Activated T-cell treated with anti-CD3 and anti-CD28 coated beads, Interleukin-2, amount 50 U/mL, for 4 hours (primary cell): ENCODE results near the gene S100B. TPM values are rescaled to one million over a fixed set of nuclear protein-coding genes. Genes with fewer than 3 reads are reported as not detected.
"Not testable (repeated sequence)": the region's sequence is repeated elsewhere in the genome, so short reads cannot be mapped to it uniquely, and the experiment has no call there.

ENCODE experiments used
- ATAC-seq, 2 donors: fragments of 200-7000 bp; cut with Tn5 transposase; one replicate each; pipeline ENCODE4 v1.10.0; 2021
- DNase-seq: peaks from one replicate; pipeline ENCODE4 v3.0.0-alpha.2; 2020
- H3K27me3 Mint-ChIP-seq: one replicate; pipeline ENCODE4 v1.8.0; 2021; ENCODE audit warnings: low read depth, mixed read lengths
- H3K36me3 Mint-ChIP-seq: one replicate; pipeline ENCODE4 v1.8.0; 2022; ENCODE audit warnings: mixed read lengths; ENCODE audit not compliant: insufficient read depth
- H3K4me1 Mint-ChIP-seq: one replicate; pipeline ENCODE4 v1.8.0; 2021; ENCODE audit warnings: low read depth, mixed read lengths
- H3K4me3 Mint-ChIP-seq: one replicate; pipeline ENCODE4 v1.8.0; 2021; ENCODE audit warnings: mild to moderate bottlenecking, moderate library complexity, mixed read lengths
- H3K9me3 Mint-ChIP-seq: one replicate; pipeline ENCODE4 v1.8.0; 2021; ENCODE audit warnings: mixed read lengths
- total RNA-seq, 3 donors: library from RNA; stranded (reverse); gene quantifications; one replicate each; pipeline ENCODE4 v1.2.1, GENCODE V29; 2021

S100B gene
- total RNA-seq, 3 donors from 2014 or later, result 0.53 to 0.55 TPM; not detected in 1

DNA sequence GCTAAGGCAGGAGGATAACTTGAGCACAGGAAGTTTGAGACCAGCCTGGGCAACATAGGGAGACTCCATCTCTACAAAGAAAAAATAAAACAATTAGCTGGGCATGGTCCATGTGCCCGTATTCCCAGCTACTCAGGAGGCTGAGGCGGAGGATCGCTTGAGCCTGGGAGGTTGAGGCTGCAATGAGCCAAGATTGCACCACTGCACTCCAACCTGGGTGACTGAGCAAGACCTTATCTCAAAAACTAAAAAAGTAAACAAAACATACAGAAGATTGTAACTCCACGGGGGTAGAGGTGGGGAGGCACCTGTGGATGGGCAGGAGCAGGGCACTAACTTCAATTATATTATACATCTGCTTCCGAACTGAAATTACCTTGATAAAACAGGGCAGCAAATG is 4.6 kb downstream of the S100B start:
- no peaks in the 10 kb centered on the region for H3K27me3 Mint-ChIP-seq
- no peaks in the 10 kb centered on the region for H3K9me3 Mint-ChIP-seq
- no peaks in the 10 kb centered on the region for H3K36me3 Mint-ChIP-seq
- no peak for DNase-seq
- no peak for ATAC-seq
- H3K4me3 Mint-ChIP-seq, result no peak overlapping the region
- peaks cover 12% of the 10 kb centered on the region for H3K4me1 Mint-ChIP-seq

DNA sequence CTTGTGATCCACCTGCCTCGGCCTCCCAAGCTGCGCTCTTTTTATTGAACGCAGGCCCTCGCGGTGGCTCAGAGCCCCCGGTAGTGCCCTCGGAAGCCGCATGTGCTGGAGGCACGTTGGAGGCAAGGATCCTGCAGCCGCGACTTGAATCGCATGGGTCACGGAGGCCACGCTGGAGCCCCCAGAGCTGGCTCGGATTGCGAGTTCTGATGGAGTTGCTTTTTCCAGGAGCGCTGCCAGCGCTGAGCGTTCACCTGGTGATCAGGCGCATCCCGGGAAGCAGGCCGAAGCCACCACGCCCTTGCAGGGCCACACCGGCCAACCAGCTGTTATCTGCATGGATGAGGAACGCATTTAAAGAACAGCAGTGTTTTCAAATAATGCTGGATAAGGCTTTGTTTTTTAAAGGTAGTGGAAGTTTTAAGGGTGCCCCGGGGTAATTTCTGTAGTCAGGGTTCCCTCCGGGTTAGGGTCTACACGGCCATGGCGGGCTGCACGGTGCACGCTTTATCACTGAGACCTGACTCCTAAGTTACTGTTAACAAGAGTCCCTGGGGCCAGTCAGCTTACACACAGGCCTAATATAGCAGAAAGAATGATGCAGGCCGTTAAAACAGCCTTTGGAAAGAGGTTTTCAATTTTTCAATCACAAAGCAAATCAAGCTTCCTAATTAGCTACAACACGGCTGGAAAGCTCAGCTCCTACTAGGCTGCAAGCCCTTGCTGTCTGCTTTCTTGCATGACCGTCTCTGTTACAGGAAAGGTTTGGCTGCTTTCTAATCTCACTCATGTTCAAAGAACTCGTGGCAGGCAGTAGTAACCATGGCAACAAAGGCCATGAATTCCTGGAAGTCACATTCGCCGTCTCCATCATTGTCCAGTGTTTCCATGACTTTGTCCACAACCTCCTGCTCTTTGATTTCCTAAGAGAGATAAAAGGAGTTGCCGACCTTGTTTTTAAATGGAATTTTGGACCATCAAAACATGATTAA is 6.0 kb downstream of the S100B start:
- no peak overlapping the region for H3K4me3 Mint-ChIP-seq
- no peak for ATAC-seq
- peaks cover under 1% of the 10 kb centered on the region for H3K9me3 Mint-ChIP-seq
- H3K36me3 Mint-ChIP-seq, result no peaks in the 10 kb centered on the region
- no peaks in the 10 kb centered on the region for H3K27me3 Mint-ChIP-seq
- no peak for DNase-seq
- peaks cover 5% of the 10 kb centered on the region for H3K4me1 Mint-ChIP-seq

DNA sequence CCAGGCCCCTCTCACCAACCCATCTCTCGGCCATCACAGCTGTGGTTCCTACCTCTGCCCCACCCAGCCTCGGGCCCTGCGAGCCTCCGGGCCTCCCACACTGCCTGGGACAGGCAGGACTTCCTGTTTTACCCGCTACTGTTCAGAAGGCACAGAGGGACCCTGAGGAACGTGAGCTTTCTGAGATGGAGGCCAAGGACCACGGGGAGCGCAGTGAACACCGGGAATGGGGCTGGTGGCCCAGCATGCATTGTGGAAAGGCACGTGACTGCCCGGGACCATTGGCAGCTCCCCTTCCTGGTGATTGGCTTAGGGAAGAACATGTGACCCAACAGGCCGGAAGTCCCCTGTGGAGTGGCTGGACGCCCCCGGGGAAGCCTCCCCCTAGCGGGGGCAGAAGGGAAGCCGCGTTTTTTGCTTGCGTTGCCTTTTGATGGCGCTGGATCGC is 7.0 kb downstream of the S100B start:
- no peak for DNase-seq
- H3K27me3 Mint-ChIP-seq, result no peaks in the 10 kb centered on the region
- ATAC-seq, result no peak
- peaks cover 5% of the 10 kb centered on the region for H3K4me1 Mint-ChIP-seq
- H3K36me3 Mint-ChIP-seq, result peaks cover 1% of the 10 kb centered on the region
- H3K4me3 Mint-ChIP-seq, result no peak overlapping the region
- H3K9me3 Mint-ChIP-seq, result peaks cover 9% of the 10 kb centered on the region

DNA sequence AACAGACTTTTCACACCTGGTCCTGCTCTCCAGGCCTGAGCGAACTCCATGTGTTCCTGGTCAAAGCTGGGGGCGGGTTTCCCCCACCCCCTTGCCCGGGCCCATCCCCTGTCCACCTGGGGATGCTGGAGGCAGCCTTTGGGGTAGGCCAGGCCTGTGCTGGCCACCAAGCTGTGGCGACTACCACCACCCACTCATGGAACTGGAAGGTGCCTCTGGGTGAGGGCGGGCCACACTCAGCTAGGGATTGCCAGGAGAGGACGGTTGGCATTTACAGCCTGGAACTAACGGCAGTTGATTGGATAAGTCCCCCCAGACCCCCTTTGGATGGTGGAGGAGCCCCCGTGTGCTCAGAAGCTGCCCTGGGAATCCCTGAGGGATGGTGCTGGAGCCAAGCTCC is 7.9 kb downstream of the S100B start:
- ATAC-seq (no peak), DNase-seq (no peak)
- Mint-ChIP-seq H3K27me3 (no peaks in the 10 kb centered on the region), H3K4me1 (peaks cover 5% of the 10 kb centered on the region), H3K9me3 (peaks cover 10% of the 10 kb centered on the region), H3K36me3 (peaks cover 1% of the 10 kb centered on the region), H3K4me3 (no peak overlapping the region)

DNA sequence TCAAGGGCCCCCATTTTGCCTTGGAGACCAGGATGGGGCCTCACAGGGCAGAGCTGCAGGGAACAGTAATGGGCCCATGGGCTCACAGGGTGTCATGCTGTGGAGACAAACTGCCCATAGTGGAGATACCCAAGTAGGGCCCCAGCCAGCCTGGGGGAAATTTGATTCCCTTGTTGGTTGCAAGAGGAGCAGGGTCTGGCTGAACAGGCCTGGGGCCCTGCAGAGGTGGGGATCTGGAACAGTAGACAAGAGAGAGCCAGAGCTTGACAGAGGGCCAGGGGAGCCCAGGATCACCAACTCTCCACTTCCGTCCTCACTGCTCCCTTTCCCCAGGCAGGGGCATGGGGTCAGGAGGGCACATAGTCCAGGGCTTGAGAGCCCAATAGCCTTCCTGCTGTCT is 8.7 kb downstream of the S100B start:
- Mint-ChIP-seq H3K4me1 (peaks cover 5% of the 10 kb centered on the region), H3K9me3 (peaks cover 17% of the 10 kb centered on the region), H3K4me3 (no peak overlapping the region), H3K27me3 (no peaks in the 10 kb centered on the region), H3K36me3 (peaks cover 1% of the 10 kb centered on the region)
- no peak for DNase-seq
- ATAC-seq, result no peak

DNA sequence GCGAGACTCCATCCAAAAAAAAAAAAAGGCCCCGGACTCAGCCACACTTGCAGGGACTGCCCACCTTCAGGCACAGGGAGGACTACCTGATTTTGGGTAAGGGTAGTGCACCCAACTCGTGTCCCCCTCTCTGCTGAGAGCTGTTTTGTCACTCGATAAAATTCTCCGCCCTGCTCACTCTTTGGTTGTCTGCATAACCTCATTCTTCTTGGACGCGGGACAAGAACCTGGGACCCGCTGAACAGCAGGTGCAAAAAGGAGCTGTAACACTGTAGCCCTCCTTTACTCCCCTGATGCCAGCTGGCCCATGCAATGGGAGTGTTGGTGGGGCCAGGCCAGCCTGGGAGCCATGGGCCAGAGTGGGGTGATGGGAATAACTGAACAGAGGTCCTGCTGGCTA is 10.6 kb downstream of the S100B start:
- peaks cover 36% of the 10 kb centered on the region for H3K9me3 Mint-ChIP-seq
- H3K27me3 Mint-ChIP-seq, result no peaks in the 10 kb centered on the region
- peaks cover 1% of the 10 kb centered on the region for H3K36me3 Mint-ChIP-seq
- DNase-seq (no peak), ATAC-seq (no peak)
- no peak overlapping the region for H3K4me3 Mint-ChIP-seq
- H3K4me1 Mint-ChIP-seq, result peaks cover 2% of the 10 kb centered on the region

DNA sequence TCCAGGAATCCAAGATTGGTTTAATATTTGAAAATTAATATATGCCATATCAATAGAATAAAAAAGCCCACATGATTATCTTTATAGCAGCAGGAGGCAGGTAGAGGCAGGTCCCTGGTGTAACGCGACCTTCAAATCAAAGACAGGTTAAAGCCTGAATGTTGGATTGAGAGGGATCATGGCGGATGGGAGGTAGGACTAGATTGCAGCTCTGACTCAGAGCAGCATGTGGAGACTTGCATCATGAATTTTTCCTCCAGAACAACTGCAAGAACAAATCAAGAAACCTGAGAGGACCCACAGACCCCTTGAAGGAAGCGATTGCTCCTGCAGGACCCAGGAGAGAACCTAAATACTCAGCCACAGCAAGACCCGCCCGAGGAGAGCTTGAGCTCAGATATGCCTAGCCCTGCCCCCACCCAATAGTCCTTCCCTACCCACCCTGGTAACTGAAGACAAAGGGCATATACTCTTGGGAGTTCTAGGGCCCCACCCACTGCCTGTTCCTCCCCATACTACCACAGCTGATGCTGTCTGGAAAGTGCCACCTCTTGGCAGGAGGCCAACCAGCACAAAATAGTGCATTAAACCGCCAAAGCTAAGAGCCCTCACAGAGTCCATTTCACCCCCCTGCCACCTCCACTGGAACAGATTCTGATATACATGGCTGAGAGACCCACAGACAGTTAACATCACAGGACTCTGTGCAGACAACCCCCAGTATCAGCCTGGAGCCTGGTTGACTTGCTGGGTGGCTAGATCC is 19.5 kb downstream of the S100B start:
- H3K4me1 Mint-ChIP-seq, result peaks cover 13% of the 10 kb centered on the region
- H3K36me3 Mint-ChIP-seq, result peaks cover 16% of the 10 kb centered on the region
- ATAC-seq (no peak), DNase-seq (no peak)
- peaks cover 49% of the 10 kb centered on the region for H3K9me3 Mint-ChIP-seq
- no peak overlapping the region for H3K4me3 Mint-ChIP-seq
- H3K27me3 Mint-ChIP-seq, result no peaks in the 10 kb centered on the region

DNA sequence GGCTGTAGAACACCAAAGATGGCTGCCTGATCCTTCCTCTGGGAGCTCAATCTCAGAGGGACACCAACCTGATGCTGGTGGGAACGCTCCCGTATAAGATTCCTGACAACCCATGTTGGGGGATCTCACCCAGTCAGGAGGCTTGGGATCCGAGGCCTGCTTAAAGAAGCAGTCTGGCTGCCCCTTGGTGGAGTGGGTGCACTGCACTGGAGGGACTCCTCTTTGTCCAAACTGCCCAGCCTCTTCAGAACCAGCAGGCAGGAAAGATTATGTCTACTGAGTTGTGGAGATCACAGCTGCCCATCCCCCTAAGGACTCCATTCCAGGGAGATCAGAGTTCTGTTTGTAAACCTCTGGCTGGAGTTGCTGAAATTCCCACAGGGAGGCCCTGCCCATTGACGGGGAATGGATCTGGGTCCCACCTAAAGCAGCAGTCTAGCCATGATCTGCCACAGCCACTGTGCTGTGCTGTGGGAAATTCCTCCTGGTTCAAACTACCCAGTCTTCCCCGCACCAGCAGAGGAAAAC is 23.0 kb downstream of the S100B start:
- Mint-ChIP-seq H3K9me3 (peaks cover 33% of the 10 kb centered on the region), H3K27me3 (no peaks in the 10 kb centered on the region), H3K36me3 (peaks cover 36% of the 10 kb centered on the region), H3K4me1 (peaks cover 2% of the 10 kb centered on the region), H3K4me3 (no peak overlapping the region)
- no peak for DNase-seq
- ATAC-seq, result no peak

DNA sequence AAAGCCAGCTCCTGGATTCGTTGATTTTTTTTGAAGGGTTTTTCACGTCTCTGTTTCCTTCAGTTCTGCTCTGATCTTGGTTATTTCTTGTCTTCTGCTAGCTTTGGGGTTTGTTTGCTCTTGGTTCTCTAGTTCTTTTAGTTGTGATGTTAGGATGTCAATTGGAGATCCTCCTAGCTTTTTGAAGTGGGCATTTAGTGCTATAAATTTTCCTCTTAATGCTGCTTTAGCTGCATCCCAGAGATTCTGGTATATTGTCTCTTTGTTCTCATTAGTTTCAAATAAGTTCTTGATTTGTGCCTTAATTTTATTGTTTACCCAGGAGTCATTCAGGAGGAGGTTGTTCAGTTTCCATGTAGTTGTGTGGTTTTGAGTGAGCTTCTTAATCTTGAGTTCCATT is 25.5 kb downstream of the S100B start:
- peaks cover 36% of the 10 kb centered on the region for H3K36me3 Mint-ChIP-seq
- not testable (repeated sequence) for DNase-seq, ATAC-seq, H3K27me3 Mint-ChIP-seq, H3K4me3 Mint-ChIP-seq
- peaks cover 14% of the 10 kb centered on the region for H3K4me1 Mint-ChIP-seq
- H3K9me3 Mint-ChIP-seq, result peaks cover 27% of the 10 kb centered on the region

DNA sequence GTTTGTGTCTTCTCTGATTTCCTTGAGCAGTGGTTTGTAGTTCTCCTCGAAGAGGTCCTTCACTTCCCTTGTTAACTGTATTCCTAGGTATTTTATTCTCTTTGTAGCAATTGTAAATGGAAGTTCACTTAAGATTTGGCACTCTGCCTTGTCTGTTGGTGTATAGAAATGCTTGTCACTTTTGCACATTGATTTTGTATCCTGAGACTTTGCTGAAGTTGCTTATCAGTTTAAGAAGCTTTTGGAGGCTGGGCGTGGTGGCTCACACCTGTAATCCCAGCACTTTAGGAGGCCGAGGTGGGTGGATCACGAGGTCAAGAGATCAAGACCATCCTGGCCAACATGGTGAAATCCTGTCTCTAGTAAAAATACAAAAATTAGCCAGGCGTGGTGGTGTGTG is 27.1 kb downstream of the S100B start:
- not testable (repeated sequence) for H3K27me3 Mint-ChIP-seq, H3K4me3 Mint-ChIP-seq, ATAC-seq, DNase-seq
- Mint-ChIP-seq H3K4me1 (peaks cover 14% of the 10 kb centered on the region), H3K9me3 (peaks cover 24% of the 10 kb centered on the region), H3K36me3 (peaks cover 36% of the 10 kb centered on the region)

DNA sequence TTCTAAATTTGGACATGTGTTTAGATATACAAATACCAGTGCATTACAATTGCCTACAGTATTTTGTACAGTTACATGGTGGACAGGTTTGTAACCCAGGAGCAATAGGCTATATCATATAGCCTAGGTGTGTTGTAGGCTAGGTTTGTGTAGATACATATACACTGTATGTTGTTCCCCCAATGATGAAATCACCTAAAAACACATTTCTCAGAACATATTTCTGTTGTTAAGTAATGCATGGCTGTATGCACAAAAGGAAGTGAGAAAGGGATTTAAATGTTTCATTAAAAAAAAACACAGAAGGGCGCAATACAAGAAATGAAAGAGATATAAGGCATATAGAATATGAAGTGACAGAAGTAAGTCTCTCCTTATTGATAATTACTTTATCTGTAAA is 32.0 kb downstream of the S100B start:
- peaks cover 28% of the 10 kb centered on the region for H3K36me3 Mint-ChIP-seq
- DNase-seq, result no peak
- no peaks in the 10 kb centered on the region for H3K27me3 Mint-ChIP-seq
- H3K4me3 Mint-ChIP-seq, result no peak overlapping the region
- peaks cover 19% of the 10 kb centered on the region for H3K4me1 Mint-ChIP-seq
- no peak for ATAC-seq
- peaks cover 5% of the 10 kb centered on the region for H3K9me3 Mint-ChIP-seq

DNA sequence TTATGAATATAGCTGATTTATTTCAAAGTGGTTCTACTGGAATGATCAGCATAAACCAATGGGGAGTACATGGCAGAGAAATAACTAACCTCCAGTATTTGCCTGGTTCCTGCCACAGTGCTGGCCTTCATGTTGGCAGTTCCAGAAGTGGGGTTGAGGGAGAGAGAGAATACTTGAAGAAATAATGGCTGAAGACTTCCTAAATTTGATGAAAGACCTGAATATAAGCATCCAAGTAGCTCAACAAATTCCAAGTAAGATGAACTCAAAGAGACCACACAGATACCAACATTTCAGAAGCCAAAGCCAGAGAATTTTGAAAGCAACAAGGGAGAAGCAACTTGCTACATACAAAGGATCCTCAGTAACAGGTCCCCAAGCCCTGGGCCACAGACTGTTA is 34.3 kb downstream of the S100B start:
- DNase-seq (no peak), ATAC-seq (no peak)
- H3K9me3 Mint-ChIP-seq, result peaks cover 5% of the 10 kb centered on the region
- H3K36me3 Mint-ChIP-seq, result peaks cover 45% of the 10 kb centered on the region
- no peak overlapping the region for H3K4me3 Mint-ChIP-seq
- H3K4me1 Mint-ChIP-seq, result peaks cover 30% of the 10 kb centered on the region
- no peaks in the 10 kb centered on the region for H3K27me3 Mint-ChIP-seq

DNA sequence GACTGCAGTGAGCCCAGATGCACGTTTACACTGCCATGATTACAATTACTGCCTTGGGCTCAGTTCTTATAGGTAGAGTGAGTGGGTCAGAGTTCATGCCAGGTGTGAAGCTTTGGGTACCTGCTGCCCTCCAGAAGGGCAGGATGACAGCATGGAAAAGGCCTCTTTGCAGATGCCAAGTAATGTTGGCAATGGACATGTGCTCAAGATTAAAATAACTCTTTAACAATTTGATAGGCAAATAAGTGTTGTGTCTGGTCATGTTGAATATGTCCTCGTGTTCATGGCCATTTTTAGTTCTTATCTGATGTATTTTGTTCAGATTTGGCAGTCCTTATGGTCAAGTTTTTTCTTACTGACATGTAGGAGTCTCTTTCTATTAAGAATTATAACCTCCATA is 34.8 kb downstream of the S100B start:
- peaks cover 50% of the 10 kb centered on the region for H3K36me3 Mint-ChIP-seq
- no peak overlapping the region for H3K4me3 Mint-ChIP-seq
- no peak for ATAC-seq

DNA sequence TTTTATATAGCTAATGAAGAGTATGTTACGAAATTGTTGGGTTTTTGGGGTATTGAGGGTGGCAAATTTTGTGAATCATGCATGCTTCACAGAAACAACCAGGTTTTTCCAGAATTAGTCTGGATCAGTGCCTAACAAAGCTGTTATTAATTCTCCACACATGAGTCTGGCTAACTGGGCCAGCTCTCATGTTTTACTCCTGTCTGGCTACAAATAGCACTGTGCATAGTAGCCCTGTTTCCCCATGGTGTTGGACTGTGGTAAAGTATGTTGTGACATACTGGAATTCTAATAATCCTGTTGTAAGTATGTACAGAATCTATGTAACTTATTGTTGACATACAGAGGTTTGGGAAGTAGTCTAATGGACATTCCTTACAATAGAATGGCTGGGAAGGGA is 35.8 kb downstream of the S100B start:
- no peaks in the 10 kb centered on the region for H3K27me3 Mint-ChIP-seq
- ATAC-seq (no peak), DNase-seq (no peak)
- H3K9me3 Mint-ChIP-seq, result peaks cover 5% of the 10 kb centered on the region
- peaks cover 20% of the 10 kb centered on the region for H3K4me1 Mint-ChIP-seq
- peaks cover 56% of the 10 kb centered on the region for H3K36me3 Mint-ChIP-seq
- no peak overlapping the region for H3K4me3 Mint-ChIP-seq

More for the DNA sequence above, 34.8 kb downstream of the S100B start:
- no peaks in the 10 kb centered on the region for H3K27me3 Mint-ChIP-seq
- DNase-seq, result no peak
- peaks cover 5% of the 10 kb centered on the region for H3K9me3 Mint-ChIP-seq
- peaks cover 25% of the 10 kb centered on the region for H3K4me1 Mint-ChIP-seq
